Mesothelial cell of epicardium (in vitro differentiated cells): ENCODE measurements around the gene MYL6. TPM values are rescaled to one million over a fixed set of nuclear protein-coding genes. Genes with fewer than 3 reads are reported as not detected.

ENCODE experiments used
- DNase-seq, 2 experiments: peaks; one replicate each; pipeline ENCODE4 v3.0.0; 2021; ENCODE audit warnings: low spot score in 2 of 2; ENCODE audit not compliant: unreplicated experiment in 2 of 2
- H3K27ac Mint-ChIP-seq: 2 replicates; pipeline ENCODE4 v1.8.0; 2021; ENCODE audit warnings: mixed read lengths
- H3K27me3 Mint-ChIP-seq: 2 replicates; pipeline ENCODE4 v1.8.0; 2021; ENCODE audit warnings: low read depth, mixed read lengths
- H3K36me3 Mint-ChIP-seq: 2 replicates; pipeline ENCODE4 v1.8.0; 2021; ENCODE audit warnings: mixed read lengths
- H3K4me1 Mint-ChIP-seq: 2 replicates; pipeline ENCODE4 v1.8.0; 2021; ENCODE audit warnings: mixed read lengths
- H3K4me3 Mint-ChIP-seq: 2 replicates; pipeline ENCODE4 v1.8.0; 2021; ENCODE audit warnings: mild to moderate bottlenecking, moderate library complexity, mixed read lengths
- H3K9me3 Mint-ChIP-seq: 2 replicates; pipeline ENCODE4 v1.8.0; 2021; ENCODE audit warnings: mixed read lengths
- CTCF ChIP-seq: fragments of 200-600 bp; sonication (generic); IDR thresholded peaks from one replicate; pipeline ENCODE4 v1.5.0; 2021; ENCODE audit warnings: antibody characterized with exemption; ENCODE audit not compliant: unreplicated experiment
- total RNA-seq: library from RNA; stranded (reverse); gene quantifications from 3 replicates; pipeline ENCODE4 v1.2.1, GENCODE V29; 2021

Gene MYL6
- total RNA-seq, 1 donor from 2014 or later, result 827 TPM

GRCh38 chr12:56122637-56123036 is 35.5 kb upstream of the MYL6 start:
- Mint-ChIP-seq H3K4me3 (no peak overlapping the region), H3K27me3 (no peaks in the 10 kb centered on the region), H3K27ac (no peak overlapping the region), H3K4me1 (peaks cover 40% of the 10 kb centered on the region), H3K9me3 (no peaks in the 10 kb centered on the region), H3K36me3 (peaks cover 2% of the 10 kb centered on the region)
- TF ChIP-seq CTCF, result no peak
- DNase-seq, result no peak

- H3K27me3 Mint-ChIP-seq, result no peaks in the 10 kb centered on the region
- no peaks in the 10 kb centered on the region for H3K9me3 Mint-ChIP-seq
- no peaks in the 10 kb centered on the region for H3K36me3 Mint-ChIP-seq
- peaks cover 27% of the 10 kb centered on the region for H3K4me1 Mint-ChIP-seq
- TF ChIP-seq CTCF, result no peak
- H3K27ac Mint-ChIP-seq, result peak overlapping the region; percentile 18
- H3K4me3 Mint-ChIP-seq, result no peak overlapping the region
- no peak for DNase-seq
Measured at GRCh38 chr12:56124133-56124532, 34.0 kb upstream of the MYL6 start.

GRCh38 chr12:56126732-56127239 is 31.4 kb upstream of the MYL6 start:
- Mint-ChIP-seq H3K4me3 (peak overlapping the region; percentile 95), H3K4me1 (peaks cover 31% of the 10 kb centered on the region), H3K27ac (peak overlapping the region; percentile 97), H3K36me3 (peaks cover 10% of the 10 kb centered on the region), H3K9me3 (no peaks in the 10 kb centered on the region), H3K27me3 (no peaks in the 10 kb centered on the region)
- TF ChIP-seq CTCF, result no peak
- DNase-seq, result no peak

GRCh38 chr12:56127485-56127887 is 30.7 kb upstream of the MYL6 start:
- no peaks in the 10 kb centered on the region for H3K9me3 Mint-ChIP-seq
- peak overlapping the region; percentile 97 for H3K27ac Mint-ChIP-seq
- peak overlapping the region; percentile 95 for H3K4me3 Mint-ChIP-seq
- H3K36me3 Mint-ChIP-seq, result peaks cover 17% of the 10 kb centered on the region
- no peak for DNase-seq
- H3K27me3 Mint-ChIP-seq, result no peaks in the 10 kb centered on the region
- TF ChIP-seq CTCF, result no peak
- peaks cover 31% of the 10 kb centered on the region for H3K4me1 Mint-ChIP-seq

GRCh38 chr12:56127888-56128669 is 30.1 kb upstream of the MYL6 start, which contains the start of gene ESYT1:
TSS of gene ESYT1 (plus strand) at chr12:56128267. CDS start at chr12:56128320, 53 bp downstream.
- Mint-ChIP-seq H3K36me3 (peaks cover 18% of the 10 kb centered on the region), H3K9me3 (no peaks in the 10 kb centered on the region), H3K27me3 (no peaks in the 10 kb centered on the region), H3K27ac (peak within 1 kb of the TSS; percentile 97), H3K4me3 (peak within 1 kb of the TSS; percentile 95), H3K4me1 (peaks cover 31% of the 10 kb centered on the region)
- peak; percentile 94 for DNase-seq
- no peak for TF ChIP-seq CTCF
